Adrenal gland (tissue), 19 donors: ENCODE measurements around the gene CPNE7. TPM values are rescaled to one million over a fixed set of nuclear protein-coding genes. Genes with fewer than 3 reads are reported as not detected.

Experiments
- DNase-seq, 7 donors: peaks; one replicate each; pipeline ENCODE4 v3.0.0-alpha.2; 2019 to 2020
- H3K27ac ChIP-seq, 5 donors: fragments of 200-600 bp; sonication (generic) in 4 of 5; 1 replicate in 3 of 5; 2 replicates in 2 of 5; pipeline versions ENCODE4 v1.5.1 to v1.8.0; 2016 to 2020; ENCODE audit warnings: mild to moderate bottlenecking in 1 of 5
- H3K27me3 ChIP-seq: fragments of 200-600 bp; 2 replicates; pipeline ENCODE4 v1.8.0; 2021
- H3K36me3 ChIP-seq, 2 donors: fragments of 200-600 bp; replicated peaks in 1 of 2; 1 replicate in 1 of 2; 2 replicates in 1 of 2; pipeline versions ENCODE4 v1.5.1 to v1.8.0; 2018 to 2022
- H3K4me1 ChIP-seq, 2 donors: fragments of 200-600 bp; replicated peaks in 1 of 2; 1 replicate in 1 of 2; 2 replicates in 1 of 2; pipeline versions ENCODE4 v1.5.1 to v1.8.0; 2018 to 2021
- H3K4me3 ChIP-seq, 4 donors: fragments of 200-600 bp; sonication (generic) in 3 of 4; one replicate each; pipeline ENCODE4 v1.5.1; 2016 to 2018
- H3K9me3 ChIP-seq, 3 donors: fragments of 200-600 bp; sonication (generic) in 1 of 3; replicated peaks in 1 of 3; 1 replicate in 2 of 3; 2 replicates in 1 of 3; pipeline versions ENCODE4 v1.5.1 to v1.8.0; 2016 to 2021
- CTCF ChIP-seq, 6 experiments: fragments of 450-650 bp in 4 of 6; fragments of 200-600 bp in 2 of 6; sonication (generic) in 1 of 6; IDR thresholded peaks; 1 replicate in 5 of 6; 2 replicates in 1 of 6; pipeline versions ENCODE4 v1.5.1 to v1.8.0; 2016 to 2021; ENCODE audit warnings: antibody characterized with exemption in 6 of 6, mild to moderate bottlenecking in 2 of 6, moderate library complexity in 1 of 6
- POLR2A ChIP-seq, 2 donors: fragments of 450-650 bp; IDR thresholded peaks; one replicate each; pipeline ENCODE4 v1.6.1; 2017; ENCODE audit warnings: antibody characterized with exemption in 2 of 2, mild to moderate bottlenecking in 2 of 2, moderate library complexity in 1 of 2
- WGBS, 4 donors: extraction: QIAGEN DNeasy Blood & Tissue Kit in 2 of 4; methylation state at CpG; one replicate each; pipeline versions ENCODE4 v1.1.5 to v1.1.7; 2013 to 2017; 5-methylcytosine and 5-hydroxymethylcytosine counted together
- intact Hi-C, 2 donors: fragments of 100-400 bp; cut with DNase I; formaldehyde crosslinking; loops; one replicate each; pipeline versions ENCODE4 v1.14.1 to v1.15.0; 2022 to 2023
- long read RNA-seq, 10 donors: library from polyadenylated mRNA in 3 of 10; unstranded in 2 of 10; stranded (forward) in 1 of 10; transcript quantifications; one replicate each; pipeline ENCODE4 v2.0.0 and lab custom pipeline, GENCODE V29; 2021 to 2026
- polyA plus RNA-seq, 3 donors: library from polyadenylated mRNA; stranded (reverse); fragments of 200-250 nt in 2 of 3; fragments of 350-450 nt in 1 of 3; fragmentation: Illumina TruSeq in 1 of 3; extraction: RNeasy Lipid Tissue Mini Kit (QIAGEN cat#74804) in 1 of 3; gene quantifications; one replicate each; pipeline ENCODE4 v1.2.3, GENCODE V29; 2013 to 2014
- total RNA-seq, 9 donors: library from RNA; depleted of rRNA in 4 of 9; stranded (reverse); fragments of >200 nt in 4 of 9; fragments of 120-200 nt in 1 of 9; fragmentation: NEBNext Ultra II Directional in 1 of 9; extraction: Animal tissue kit (Norgen Biotek cat#: 25700) in 1 of 9; gene quantifications; one replicate each; pipeline versions ENCODE4 v1.1.0 to v1.2.4, GENCODE V29; 2013 to 2023
- donor health status: healthy with polysubstance abuse.
- donor health status: Bipolar disorder and iron deficiency.
- donor health status: DM: yes; HTN: yes; CAD: no.
- donor health status: DM: no; HTN: no; CAD: no.
- donor health status: DM: no; HTN: no; CAD: no.
- donor health status: DM: yes; HTN: yes; CAD: no.

The CPNE7 gene
- total RNA-seq: 1 to 10 TPM in 2 of 9 donors, under 1 TPM in 4, not detected in 3; 0.15 to 1.8 (median 0.45) TPM
- polyA plus RNA-seq: 1 to 10 TPM in 1 of 3 donors, under 1 TPM in 2; 0.35 to 6.8 (median 0.94) TPM
- long read RNA-seq, donor 1: 0 reads
- long read RNA-seq, donor 2: 0 reads
- long read RNA-seq, donor 3: 0 reads
- long read RNA-seq, donor 4: 0 reads
- long read RNA-seq, donor 5: 0 reads
- long read RNA-seq, donor 6: 0 reads
- long read RNA-seq, donor 7: 0 reads
- long read RNA-seq, donor 8: 0 reads
- long read RNA-seq, donor 9, partial matches to known transcripts: 0 of 1 reads
- long read RNA-seq, donor 9, other reads (novel, unspliced or antisense): 0 of 1 reads
- long read RNA-seq, donor 10: 0 reads

GRCh38 chr16:89575247-89576152, at the start of gene CPNE7:
TSS of gene CPNE7 (plus strand) at chr16:89575758. CDS start at chr16:89575898, 140 bp downstream.
- 1 to 6% (median 2%) methylated on average over 5 to 102 of the region's 103 CpGs for WGBS, 4 donors
- H3K36me3 ChIP-seq: no peaks in the 10 kb centered on the region
- H3K9me3 ChIP-seq: no peaks in the 10 kb centered on the region
- H3K4me3 ChIP-seq: peak within 1 kb of the TSS in 1 of 4 donors; percentile 33
- H3K4me1 ChIP-seq: peaks cover 0 to 13% of the 10 kb centered on the region in 2 donors
- H3K27ac ChIP-seq: no peak within 1 kb of the TSS
- peaks cover 32% of the 10 kb centered on the region for H3K27me3 ChIP-seq
- DNase-seq: no peak
- intact Hi-C loops: loop anchor here in 1 of 2 donors (5.0 kb wide), 1 partner anchor 67 kb away; no protein-coding TSS in a partner anchor
- no peak for TF ChIP-seq POLR2A (IDR thresholded peaks at IDR 0.05)
- TF ChIP-seq CTCF (IDR thresholded peaks at IDR 0.05): no peak

GRCh38 chr16:89529097-89529496, 46.5 kb upstream of the CPNE7 start:
- Histone ChIP-seq H3K36me3 (peaks cover 0 to 93% of the 10 kb centered on the region in 2 donors), H3K4me3 (no peak overlapping the region), H3K4me1 (no peaks in the 10 kb centered on the region), H3K27me3 (no peaks in the 10 kb centered on the region), H3K9me3 (no peaks in the 10 kb centered on the region), H3K27ac (no peak overlapping the region)
- 88 to 95% (median 90%) methylated on average over 16 of the region's 16 CpGs for WGBS, 4 donors
- TF ChIP-seq CTCF (IDR thresholded peaks at IDR 0.05) (no peak), POLR2A (IDR thresholded peaks at IDR 0.05) (no peak)
- intact Hi-C loops: no loop called here
- DNase-seq: no peak

GRCh38 chr16:89530401-89531381, 44.9 kb upstream of the CPNE7 start:
- Histone ChIP-seq H3K4me3 (no peak overlapping the region), H3K9me3 (no peaks in the 10 kb centered on the region), H3K36me3 (peaks cover 0 to 93% of the 10 kb centered on the region in 2 donors), H3K27ac (no peak overlapping the region), H3K4me1 (no peaks in the 10 kb centered on the region), H3K27me3 (no peaks in the 10 kb centered on the region)
- TF ChIP-seq POLR2A (IDR thresholded peaks at IDR 0.05) (no peak), CTCF (IDR thresholded peaks at IDR 0.05) (no peak)
- WGBS, 4 donors: 90 to 94% (median 93%) methylated on average over 28 to 37 of the region's 37 CpGs
- intact Hi-C loops: no loop called here
- DNase-seq: no peak
